RKO (cell line): ENCODE data around the gene FUS.

Experiments
- DNase-seq: peaks from one replicate; pipeline ENCODE4 v3.0.0-alpha.2; 2016; ENCODE audit warnings: low spot score

Gene FUS

GRCh38 chr16:31202414-31203375, 22.8 kb downstream of the FUS start, which contains the start of gene PYCARD:
Gene PYCARD (minus strand): TSS chr16:31202760. CDS start chr16:31202690, 70 bp downstream.
- no peak for DNase-seq

DNA sequence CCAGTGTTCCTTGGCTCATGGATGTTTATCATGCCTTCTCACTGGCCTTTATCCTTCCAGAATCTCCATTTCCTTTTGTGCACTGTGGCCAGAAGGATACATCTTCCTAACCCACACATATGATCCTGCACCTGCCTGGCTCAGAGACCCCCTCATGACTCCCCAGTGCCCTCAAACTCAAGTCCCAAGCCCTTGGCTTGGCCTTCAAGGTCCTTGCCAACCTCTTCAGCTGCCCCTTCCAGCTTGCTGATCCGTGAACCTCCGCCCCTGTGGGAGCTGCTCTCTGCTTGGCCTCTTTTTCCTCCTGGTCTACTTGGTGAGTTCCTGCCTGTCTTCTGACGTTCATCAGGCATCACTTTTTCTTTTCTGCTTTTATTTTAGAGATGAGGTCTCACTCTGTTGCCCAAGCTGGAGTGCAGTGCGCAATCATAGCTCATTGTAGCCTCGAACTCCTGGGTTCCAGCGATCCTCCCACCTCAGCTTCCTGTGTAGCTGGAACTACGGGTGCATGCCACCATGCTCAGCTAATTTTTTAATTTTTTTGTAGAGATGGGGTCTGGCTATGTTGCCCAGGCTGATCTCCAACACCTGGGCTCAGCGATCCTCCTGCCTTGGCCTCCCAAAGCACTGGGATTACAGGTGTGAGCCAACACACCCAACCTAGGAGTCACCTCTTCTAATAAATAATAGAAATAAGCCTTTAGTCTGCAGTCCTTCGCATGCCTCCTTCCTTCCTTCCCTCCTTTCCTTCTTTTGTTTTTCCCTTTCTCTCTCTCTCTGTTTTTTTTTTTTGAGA, 25.1 kb downstream of the FUS start:
- no peak for DNase-seq

DNA sequence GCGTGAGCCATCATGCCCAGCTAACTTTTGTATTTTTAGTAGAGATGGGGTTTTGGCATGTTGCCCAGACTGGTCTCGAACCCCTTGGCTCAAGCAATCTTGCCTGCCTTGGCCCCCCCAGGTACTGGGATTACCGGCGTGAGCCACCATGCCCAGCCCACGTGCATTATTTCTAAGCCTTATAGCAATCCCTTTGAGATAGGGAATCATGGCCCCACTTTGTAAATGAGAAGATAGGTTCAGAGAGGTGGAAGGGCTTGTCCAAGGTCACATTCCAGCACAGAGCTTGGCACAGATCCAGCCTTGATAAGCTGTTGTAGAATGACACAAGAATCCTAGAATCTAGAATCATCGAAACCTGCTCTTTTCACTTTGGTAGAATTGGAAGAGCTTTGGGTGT, 26.8 kb downstream of the FUS start:
- no peak for DNase-seq

- no peak for DNase-seq
Observed at GRCh38 chr16:31213342-31213741, 33.4 kb downstream of the FUS start.

DNA sequence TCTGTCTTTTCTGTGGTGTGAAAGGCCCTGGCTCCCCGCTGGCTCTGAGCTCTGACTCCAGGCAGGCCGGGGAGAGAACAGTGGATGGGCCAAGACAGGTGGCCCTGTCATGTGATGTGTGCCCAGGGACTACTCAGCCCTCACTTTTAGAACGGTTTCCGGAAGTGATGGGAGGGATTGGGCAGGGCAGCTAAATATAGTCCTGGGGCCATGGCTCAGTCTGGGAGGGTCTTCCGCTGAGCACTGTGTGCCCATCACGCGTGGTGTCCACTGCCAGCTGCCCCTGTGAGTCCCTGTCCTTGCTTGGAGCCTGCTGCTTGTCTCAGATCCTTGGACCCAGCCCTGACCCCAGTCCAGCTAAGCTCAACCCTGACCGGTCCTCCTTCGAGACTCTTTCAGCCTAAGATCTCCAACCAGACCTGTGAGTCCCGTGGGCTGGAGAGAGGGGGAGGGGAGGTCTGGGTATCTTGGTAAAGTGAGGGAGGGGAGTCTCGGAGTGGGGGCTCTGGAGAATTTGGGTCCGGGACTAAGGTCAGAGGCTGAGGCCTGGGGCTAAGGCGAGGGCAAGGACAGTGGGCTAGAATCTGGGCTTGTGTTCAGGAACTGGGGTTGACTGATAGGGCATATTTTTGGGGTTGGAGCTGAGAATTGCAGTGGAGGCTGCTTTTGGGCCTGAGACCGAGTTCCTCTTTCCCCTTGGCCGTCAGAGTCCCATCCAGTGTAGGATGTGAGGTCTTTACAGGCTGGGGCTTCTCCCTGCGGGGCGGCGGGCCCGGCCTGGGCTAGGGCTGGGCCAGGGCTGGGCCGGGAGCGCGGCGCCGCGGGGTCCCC, 34.2 kb downstream of the FUS start, which contains the start of gene TRIM72:
TSS of gene TRIM72 (plus strand) at position 243 of the 831 bp plus-strand sequence. CDS start 620 bp downstream, outside the sequence.
- DNase-seq, result no peak

DNA sequence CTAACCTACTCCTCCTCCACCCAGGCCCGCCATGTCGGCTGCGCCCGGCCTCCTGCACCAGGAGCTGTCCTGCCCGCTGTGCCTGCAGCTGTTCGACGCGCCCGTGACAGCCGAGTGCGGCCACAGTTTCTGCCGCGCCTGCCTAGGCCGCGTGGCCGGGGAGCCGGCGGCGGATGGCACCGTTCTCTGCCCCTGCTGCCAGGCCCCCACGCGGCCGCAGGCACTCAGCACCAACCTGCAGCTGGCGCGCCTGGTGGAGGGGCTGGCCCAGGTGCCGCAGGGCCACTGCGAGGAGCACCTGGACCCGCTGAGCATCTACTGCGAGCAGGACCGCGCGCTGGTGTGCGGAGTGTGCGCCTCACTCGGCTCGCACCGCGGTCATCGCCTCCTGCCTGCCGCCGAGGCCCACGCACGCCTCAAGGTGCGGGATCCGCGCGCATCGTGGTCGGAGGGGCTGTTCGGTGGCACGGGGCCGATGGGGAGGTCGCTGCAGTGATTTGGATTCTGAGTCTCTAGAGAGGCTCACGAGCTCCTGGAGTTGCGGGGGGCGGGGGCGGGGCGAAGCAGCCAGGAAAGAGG, 34.9 kb downstream of the FUS start:
- no peak for DNase-seq

GRCh38 chr16:31215287-31216162, 35.6 kb downstream of the FUS start:
- peak; percentile 85 for DNase-seq

- no peak for DNase-seq
Observed at GRCh38 chr16:31216422-31217135, 36.6 kb downstream of the FUS start, which contains the start of gene PYDC1. Gene PYDC1 (minus strand): TSS chr16:31217135. CDS start chr16:31217028, 107 bp downstream.

DNA sequence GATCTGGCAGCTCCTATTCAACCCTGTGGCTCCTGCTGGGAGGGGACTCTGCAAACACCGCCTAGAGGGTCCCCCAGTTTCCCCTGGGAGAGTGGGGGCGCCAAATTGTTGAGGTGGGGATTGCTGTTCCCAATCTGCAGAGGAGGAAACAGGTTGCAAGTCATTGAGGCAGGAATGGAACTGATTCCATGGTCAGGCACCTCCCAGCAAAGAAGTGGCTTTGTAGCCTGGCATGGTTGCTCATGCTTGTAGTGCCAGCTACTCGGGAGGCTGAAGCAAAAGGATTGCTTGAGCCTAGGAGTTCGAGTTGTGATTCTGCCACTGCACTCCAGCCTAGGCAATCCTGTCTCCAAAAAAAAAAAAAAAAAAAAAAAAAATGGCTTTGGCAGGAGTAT, 37.2 kb downstream of the FUS start:
- no peak for DNase-seq

DNA sequence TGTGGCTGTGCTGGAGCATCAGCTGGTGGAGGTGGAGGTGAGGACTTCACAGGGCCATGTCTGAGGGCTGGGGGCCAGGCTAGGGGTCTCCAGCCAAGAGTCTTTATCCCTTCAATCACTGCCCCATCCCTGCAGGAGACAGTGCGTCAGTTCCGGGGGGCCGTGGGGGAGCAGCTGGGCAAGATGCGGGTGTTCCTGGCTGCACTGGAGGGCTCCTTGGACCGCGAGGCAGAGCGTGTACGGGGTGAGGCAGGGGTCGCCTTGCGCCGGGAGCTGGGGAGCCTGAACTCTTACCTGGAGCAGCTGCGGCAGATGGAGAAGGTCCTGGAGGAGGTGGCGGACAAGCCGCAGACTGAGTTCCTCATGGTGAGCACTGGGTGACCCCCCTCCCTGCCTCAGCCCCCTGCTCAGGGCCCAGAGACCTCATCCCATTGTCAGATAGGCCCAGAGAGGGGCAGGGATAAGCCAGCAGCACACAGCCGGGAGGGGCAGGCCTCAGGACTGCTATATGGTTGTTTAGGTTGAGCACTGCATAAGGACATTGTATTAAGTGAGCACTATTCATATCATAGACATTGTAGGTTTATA, 39.3 kb downstream of the FUS start:
- no peak for DNase-seq

- no peak for DNase-seq
Observed at GRCh38 chr16:31221357-31222160, 41.6 kb downstream of the FUS start.

GRCh38 chr16:31223044-31223443, 43.1 kb downstream of the FUS start:
- no peak for DNase-seq

- no peak for DNase-seq
Observed at GRCh38 chr16:31224092-31224955, 44.4 kb downstream of the FUS start.

GRCh38 chr16:31225193-31225592, 45.3 kb downstream of the FUS start:
- DNase-seq, result no peak

DNA sequence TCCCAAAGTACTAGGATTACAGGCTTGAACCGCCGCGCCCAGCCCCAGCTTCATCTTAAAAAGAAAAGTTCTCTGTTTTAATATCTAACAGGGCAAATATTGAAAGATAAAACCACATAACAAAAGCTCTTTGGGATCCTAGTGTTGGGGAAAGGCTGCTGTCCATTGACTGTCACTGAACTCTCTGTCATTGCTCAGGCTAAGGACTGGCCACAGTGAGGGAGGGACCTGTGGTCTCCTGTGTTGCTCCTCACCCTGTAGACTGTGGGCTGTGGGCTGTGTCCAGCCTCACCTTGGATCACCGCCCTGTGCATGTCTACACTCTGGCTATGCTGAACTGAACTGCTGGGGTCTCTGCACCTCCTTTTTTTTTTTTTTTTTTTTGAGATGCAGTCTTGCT, 48.3 kb downstream of the FUS start:
- DNase-seq, result no peak

GRCh38 chr16:31229501-31229900, 49.6 kb downstream of the FUS start:
- DNase-seq, result no peak

DNA sequence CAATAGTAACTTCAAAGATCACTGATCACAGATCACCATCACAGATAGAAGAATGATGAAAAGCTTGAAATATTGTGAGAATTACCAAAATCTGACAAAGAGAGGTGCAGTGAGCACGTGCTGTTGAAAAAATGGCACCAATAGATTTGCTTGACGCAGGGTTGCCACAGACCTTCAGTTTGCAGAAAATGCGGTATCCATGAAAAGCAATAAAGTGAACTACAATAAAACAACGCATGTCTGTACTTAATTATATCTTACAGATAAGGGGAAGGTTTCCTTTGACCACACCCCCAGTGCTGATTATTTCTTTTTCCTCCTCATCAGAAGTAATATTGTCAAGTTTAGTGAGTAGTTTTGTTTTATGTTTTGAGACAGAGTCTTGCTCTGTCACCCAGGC, 58.1 kb downstream of the FUS start:
- DNase-seq, result no peak
